Ovary (tissue), 10 donors: Measurements from ENCODE around the gene FAM25C. TPM values are rescaled to one million over a fixed set of nuclear protein-coding genes. Genes with fewer than 3 reads are reported as not detected.
"Not testable (repeated sequence)": the region's sequence is repeated elsewhere in the genome, so short reads cannot be mapped to it uniquely, and the experiment has no call there.

Experiments used
- DNase-seq, 5 donors: peaks; one replicate each; pipeline ENCODE4 v3.0.0-alpha.2; 2019 to 2020
- H3K27ac ChIP-seq, 2 donors: fragments of 200-600 bp; one replicate each; pipeline versions ENCODE4 v1.5.1 to v1.8.0; 2019 to 2022
- H3K27me3 ChIP-seq: fragments of 200-600 bp; one replicate; pipeline ENCODE4 v1.8.0; 2022
- H3K36me3 ChIP-seq: fragments of 200-600 bp; sonication (generic); one replicate; pipeline ENCODE4 v1.5.1; 2019
- H3K4me1 ChIP-seq: one replicate; pipeline ENCODE4 v1.8.1; 2013; ENCODE audit warnings: mild to moderate bottlenecking, moderate library complexity; ENCODE audit not compliant: insufficient read depth
- H3K4me3 ChIP-seq: fragments of 200-600 bp; sonication (generic); one replicate; pipeline ENCODE4 v1.5.1; 2017
- H3K9me3 ChIP-seq, 2 donors: fragments of 200-600 bp in 1 of 2; sonication (generic) in 1 of 2; one replicate each; pipeline versions ENCODE4 v1.5.1 to v1.8.1; 2013 to 2019; ENCODE audit warnings: mild to moderate bottlenecking in 1 of 2, moderate library complexity in 1 of 2
- WGBS, 3 donors: extraction: QIAGEN DNeasy Blood & Tissue Kit in 1 of 3; methylation state at CpG; one replicate each; pipeline versions ENCODE4 v1.1.5 to v1.1.7; 2013 to 2017; 5-methylcytosine and 5-hydroxymethylcytosine counted together
- intact Hi-C, 4 donors: fragments of 100-400 bp; cut with DNase I; formaldehyde crosslinking; loops; one replicate each; pipeline versions ENCODE4 v1.11.0 to v1.15.1; 2022 to 2023
- long read RNA-seq, 3 donors: library from polyadenylated mRNA in 2 of 3; unstranded in 2 of 3; transcript quantifications; one replicate each; pipeline ENCODE4 v2.0.0 and lab custom pipeline, GENCODE V29; 2021 to 2026
- polyA plus RNA-seq, 2 donors: library from polyadenylated mRNA; stranded (reverse); fragments of 200-250 nt in 1 of 2; fragments of 350-450 nt in 1 of 2; fragmentation: Illumina TruSeq in 1 of 2; extraction: RNeasy Lipid Tissue Mini Kit (QIAGEN cat#74804) in 1 of 2; gene quantifications; one replicate each; pipeline ENCODE4 v1.2.3, GENCODE V29; 2013 to 2014
- total RNA-seq, 7 donors: library from RNA; depleted of rRNA in 2 of 7; stranded (reverse); fragments of >200 nt in 2 of 7; fragmentation: NEBNext Ultra II Directional in 3 of 7; extraction: Animal tissue kit (Norgen Biotek cat#: 25700) in 3 of 7; gene quantifications; one replicate each; pipeline versions ENCODE4 v1.1.0 to v1.2.4, GENCODE V29; 2016 to 2023
- donor health status: DM: no; HTN: no; CAD: no; lungs with moderate emphysema.
- donor health status: DM: no; HTN: no; CAD: no.
- donor health status: Bipolar disorder and iron deficiency.
- donor health status: DM: yes; HTN: yes; CAD: no.
- donor health status: DM: no; HTN: no; CAD: no.
- donor health status: DM: yes; HTN: yes; CAD: no.

FAM25C gene
- total RNA-seq (not detected), polyA plus RNA-seq (not detected)
- long read RNA-seq, donor 1: 0 reads
- long read RNA-seq, donor 2: 0 reads
- long read RNA-seq, donor 3: 0 reads

GRCh38 chr10:47999691-48000090, at the start of gene FAM25C:
Gene FAM25C, minus strand, starts transcription at chr10:47999791. Its CDS starts 26 bp downstream, at chr10:47999765.
- H3K4me1 ChIP-seq, H3K36me3 ChIP-seq, H3K9me3 ChIP-seq, H3K27me3 ChIP-seq, H3K27ac ChIP-seq, DNase-seq, H3K4me3 ChIP-seq, intact Hi-C loops: not testable (repeated sequence)
- WGBS, 3 donors: 90 to 94% methylated on average over 2 to 6 of the region's 9 CpGs; no CpG with 5 or more reads in 1 of the 3 donors

- H3K9me3 ChIP-seq, H3K27me3 ChIP-seq, H3K4me1 ChIP-seq, DNase-seq, H3K27ac ChIP-seq, intact Hi-C loops, H3K36me3 ChIP-seq, H3K4me3 ChIP-seq: not testable (repeated sequence)
- WGBS, 3 donors: 72 to 96% (median 78%) methylated on average over 2 of the region's 3 CpGs
Observed at GRCh38 chr10:48044557-48044956, 45.0 kb upstream of the FAM25C start.

GRCh38 chr10:48031390-48031789, 31.8 kb upstream of the FAM25C start:
- H3K27me3 ChIP-seq, intact Hi-C loops, H3K4me1 ChIP-seq, H3K36me3 ChIP-seq, H3K4me3 ChIP-seq, H3K27ac ChIP-seq, H3K9me3 ChIP-seq: not testable (repeated sequence)
- peak in 1 of 5 donors; percentile 13 for DNase-seq
- 93 to 95% methylated on average over 4 to 17 of the region's 19 CpGs; no CpG with 5 or more reads in 1 of the 3 donors for WGBS, 3 donors

GRCh38 chr10:48002306-48002705, 2.7 kb upstream of the FAM25C start:
- H3K4me1 ChIP-seq, H3K9me3 ChIP-seq, H3K27ac ChIP-seq, H3K4me3 ChIP-seq, intact Hi-C loops, H3K36me3 ChIP-seq, DNase-seq, H3K27me3 ChIP-seq: not testable (repeated sequence)
- WGBS, 3 donors: 0 to 9% methylated on average over 1 of the region's 6 CpGs; no CpG with 5 or more reads in 1 of the 3 donors

GRCh38 chr10:47994045-47994444, 5.5 kb downstream of the FAM25C start:
- H3K36me3 ChIP-seq, H3K4me3 ChIP-seq, intact Hi-C loops, H3K27ac ChIP-seq, H3K27me3 ChIP-seq, H3K9me3 ChIP-seq, DNase-seq, H3K4me1 ChIP-seq: not testable (repeated sequence)
- 55% methylated on average over 2 of the region's 3 CpGs; no CpG with 5 or more reads in 2 of the 3 donors for WGBS, 3 donors

- H3K36me3 ChIP-seq, H3K4me3 ChIP-seq, H3K9me3 ChIP-seq, DNase-seq, intact Hi-C loops, H3K27ac ChIP-seq, H3K27me3 ChIP-seq, H3K4me1 ChIP-seq: not testable (repeated sequence)
- WGBS, 3 donors: 95 to 96% (median 96%) methylated on average over 10 to 11 of the region's 11 CpGs
Observed at GRCh38 chr10:47992560-47992959, 7.0 kb downstream of the FAM25C start.

- H3K4me1 ChIP-seq, H3K27ac ChIP-seq, H3K27me3 ChIP-seq, H3K4me3 ChIP-seq, DNase-seq, H3K9me3 ChIP-seq, intact Hi-C loops, H3K36me3 ChIP-seq: not testable (repeated sequence)
- 90 to 92% (median 91%) methylated on average over 6 to 12 of the region's 12 CpGs for WGBS, 3 donors
Observed at GRCh38 chr10:47991706-47992105, 7.9 kb downstream of the FAM25C start.

- H3K4me3 ChIP-seq, intact Hi-C loops, DNase-seq, H3K9me3 ChIP-seq, H3K36me3 ChIP-seq, H3K27me3 ChIP-seq, H3K27ac ChIP-seq, H3K4me1 ChIP-seq: not testable (repeated sequence)
- no CpG with 5 or more reads among the region's 1 CpG for WGBS, 3 donors
Observed at GRCh38 chr10:47990097-47990496, 9.5 kb downstream of the FAM25C start.

- intact Hi-C loops: not testable (repeated sequence)
Observed at GRCh38 chr10:47989542-47989950, 10.0 kb downstream of the FAM25C start.

GRCh38 chr10:47988718-47989541, 10.7 kb downstream of the FAM25C start:
- not testable (repeated sequence) for H3K4me1 ChIP-seq, DNase-seq

More at GRCh38 chr10:47989542-47989950, 10.0 kb downstream of the FAM25C start:
- WGBS, 3 donors: 100% methylated on average over 1 of the region's 4 CpGs; no CpG with 5 or more reads in 2 of the 3 donors
- not testable (repeated sequence) for H3K36me3 ChIP-seq, H3K4me1 ChIP-seq, H3K4me3 ChIP-seq, H3K9me3 ChIP-seq, DNase-seq, H3K27ac ChIP-seq, H3K27me3 ChIP-seq

GRCh38 chr10:47987952-47988351, 11.6 kb downstream of the FAM25C start:
- H3K27ac ChIP-seq, intact Hi-C loops, DNase-seq, H3K27me3 ChIP-seq, H3K9me3 ChIP-seq, H3K4me3 ChIP-seq, H3K36me3 ChIP-seq, H3K4me1 ChIP-seq: not testable (repeated sequence)
- WGBS, 3 donors: no CpG with 5 or more reads among the region's 6 CpGs

More at GRCh38 chr10:47988718-47989541, 10.7 kb downstream of the FAM25C start:
- WGBS, 3 donors: 32 to 45% (median 43%) methylated on average over 4 to 16 of the region's 16 CpGs
- H3K9me3 ChIP-seq, H3K4me3 ChIP-seq, intact Hi-C loops, H3K27me3 ChIP-seq, H3K36me3 ChIP-seq, H3K27ac ChIP-seq: not testable (repeated sequence)
